Endothelial cell of hepatic sinusoid (primary cell): ENCODE data around the gene PRKACA.

Source experiments
- in situ Hi-C: cut with HindIII; loops from 2 replicates; pipeline ENCODE4 v1.10.0; 2017; ENCODE audit warnings: low sequenced_read_pairs

The PRKACA gene

GRCh38 chr19:14096272-14096992, 21.1 kb downstream of the PRKACA start:
- in situ Hi-C loops = loop anchor here (25.0 kb wide), 1 partner anchor 359 kb away; a partner anchor contains a TSS

- in situ Hi-C loops = loop anchor here (25.0 kb wide), 1 partner anchor 358 kb away; a partner anchor contains a TSS
These were observed 22.7 kb downstream of the PRKACA start for GRCh38 chr19:14094854-14095253.

- in situ Hi-C loops = loop anchor here (25.0 kb wide), 1 partner anchor 356 kb away; a partner anchor contains a TSS
These were observed 24.3 kb downstream of the PRKACA start for GRCh38 chr19:14093117-14093823.

GRCh38 chr19:14091813-14092462, 25.6 kb downstream of the PRKACA start:
- in situ Hi-C loops = loop anchor here (25.0 kb wide), 1 partner anchor 355 kb away; a partner anchor contains a TSS

GRCh38 chr19:14091081-14091812, 26.3 kb downstream of the PRKACA start:
- in situ Hi-C loops = loop anchor here (25.0 kb wide), 1 partner anchor 354 kb away; a partner anchor contains a TSS

GRCh38 chr19:14090509-14091080, 27.0 kb downstream of the PRKACA start, which contains the start of gene SAMD1:
Gene SAMD1 (minus strand): TSS chr19:14090751.
- in situ Hi-C loops = loop anchor here (25.0 kb wide), 1 partner anchor 353 kb away; a partner anchor contains a TSS

- in situ Hi-C loops = loop anchor here (25.0 kb wide), 1 partner anchor 353 kb away; a partner anchor contains a TSS
These were observed 27.7 kb downstream of the PRKACA start for GRCh38 chr19:14089662-14090508.

- in situ Hi-C loops = loop anchor here (25.0 kb wide), 1 partner anchor 352 kb away; a partner anchor contains a TSS
These were observed 28.2 kb downstream of the PRKACA start for GRCh38 chr19:14089412-14089661.

GRCh38 chr19:14088634-14089411, 28.7 kb downstream of the PRKACA start:
- in situ Hi-C loops = loop anchor here (25.0 kb wide), 1 partner anchor 352 kb away; a partner anchor contains a TSS

- in situ Hi-C loops = loop anchor here (25.0 kb wide), 1 partner anchor 349 kb away; a partner anchor contains a TSS
These were observed 31.5 kb downstream of the PRKACA start for GRCh38 chr19:14086098-14086497.

- in situ Hi-C loops = loop anchor here (25.0 kb wide), 1 partner anchor 348 kb away; a partner anchor contains a TSS
These were observed 32.1 kb downstream of the PRKACA start, which contains the start of gene C19orf67 for GRCh38 chr19:14085309-14085995. Gene C19orf67 (minus strand): TSS chr19:14085783. CDS start chr19:14085627, 156 bp downstream.

GRCh38 chr19:14082675-14082960, 34.9 kb downstream of the PRKACA start:
- in situ Hi-C loops = loop anchor here (25.0 kb wide), 1 partner anchor 345 kb away; a partner anchor contains a TSS

GRCh38 chr19:14081797-14082674, 35.5 kb downstream of the PRKACA start:
- in situ Hi-C loops = loop anchor here (25.0 kb wide), 1 partner anchor 345 kb away; a partner anchor contains a TSS

- in situ Hi-C loops = loop anchor here (25.0 kb wide), 1 partner anchor 344 kb away; a partner anchor contains a TSS
These were observed 36.4 kb downstream of the PRKACA start for GRCh38 chr19:14080887-14081796.

- in situ Hi-C loops = loop anchor here (5.0 to 25.0 kb wide), 3 partner anchors 59 to 341 kb away; partner anchors contain the start of gene ASF1B
These were observed 39.2 kb downstream of the PRKACA start for GRCh38 chr19:14078411-14078810.
